ENCODE measurements around the gene FGF14. TPM values are rescaled to one million over a fixed set of nuclear protein-coding genes. Genes with fewer than 3 reads are reported as not detected.

The FGF14 gene
- total RNA-seq, 1 donor from 2014 or later = 2.0 TPM

GRCh38 chr13:101779147-101779546 is 622.7 kb downstream of the FGF14 start:
- H3K27ac ChIP-seq = no peak overlapping the region
- TF ChIP-seq, protein P1, sequence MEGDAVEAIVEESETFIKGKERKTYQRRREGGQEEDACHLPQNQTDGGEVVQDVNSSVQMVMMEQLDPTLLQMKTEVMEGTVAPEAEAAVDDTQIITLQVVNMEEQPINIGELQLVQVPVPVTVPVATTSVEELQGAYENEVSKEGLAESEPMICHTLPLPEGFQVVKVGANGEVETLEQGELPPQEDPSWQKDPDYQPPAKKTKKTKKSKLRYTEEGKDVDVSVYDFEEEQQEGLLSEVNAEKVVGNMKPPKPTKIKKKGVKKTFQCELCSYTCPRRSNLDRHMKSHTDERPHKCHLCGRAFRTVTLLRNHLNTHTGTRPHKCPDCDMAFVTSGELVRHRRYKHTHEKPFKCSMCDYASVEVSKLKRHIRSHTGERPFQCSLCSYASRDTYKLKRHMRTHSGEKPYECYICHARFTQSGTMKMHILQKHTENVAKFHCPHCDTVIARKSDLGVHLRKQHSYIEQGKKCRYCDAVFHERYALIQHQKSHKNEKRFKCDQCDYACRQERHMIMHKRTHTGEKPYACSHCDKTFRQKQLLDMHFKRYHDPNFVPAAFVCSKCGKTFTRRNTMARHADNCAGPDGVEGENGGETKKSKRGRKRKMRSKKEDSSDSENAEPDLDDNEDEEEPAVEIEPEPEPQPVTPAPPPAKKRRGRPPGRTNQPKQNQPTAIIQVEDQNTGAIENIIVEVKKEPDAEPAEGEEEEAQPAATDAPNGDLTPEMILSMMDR (IDR thresholded peaks at IDR 0.05) = no peak
- no peak overlapping the region for H3K4me3 ChIP-seq
- DNase-seq = no peak
- H3K9me3 ChIP-seq = no peaks in the 10 kb centered on the region
- no peaks in the 10 kb centered on the region for H3K36me3 ChIP-seq
- H3K27me3 ChIP-seq = no peaks in the 10 kb centered on the region
- intact Hi-C loops (cut with DNase I) = no loop called here
- ATAC-seq = no peak
- H3K4me1 ChIP-seq = no peaks in the 10 kb centered on the region

DNA sequence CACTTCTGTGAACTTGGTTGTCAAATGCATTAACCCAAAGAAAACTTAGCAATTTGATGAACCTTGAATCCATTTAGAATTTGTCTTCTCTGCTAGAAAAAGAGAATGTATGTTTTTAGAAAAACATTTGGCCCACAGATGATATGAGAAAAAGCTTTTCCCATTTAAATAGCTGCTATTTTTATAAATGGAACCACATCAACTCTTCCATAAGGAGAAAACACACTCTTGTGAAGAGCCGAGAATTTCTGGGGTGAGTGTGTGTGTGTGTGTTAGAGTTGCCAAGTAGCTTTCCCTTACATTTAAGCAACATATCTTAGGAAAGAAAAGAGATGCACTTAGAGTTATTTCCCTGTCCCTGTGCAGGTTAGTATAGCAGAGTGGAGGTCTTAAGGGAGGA is 626.6 kb downstream of the FGF14 start:
- H3K9me3 ChIP-seq = no peaks in the 10 kb centered on the region
- ATAC-seq (no peak), DNase-seq (no peak)
- intact Hi-C loops (cut with DNase I) = no loop called here
- no peak overlapping the region for H3K27ac ChIP-seq
- H3K36me3 ChIP-seq = no peaks in the 10 kb centered on the region
- H3K4me3 ChIP-seq = no peak overlapping the region
- no peaks in the 10 kb centered on the region for H3K4me1 ChIP-seq
- no peaks in the 10 kb centered on the region for H3K27me3 ChIP-seq
- TF ChIP-seq, protein P1 (IDR thresholded peaks at IDR 0.05) = no peak

DNA sequence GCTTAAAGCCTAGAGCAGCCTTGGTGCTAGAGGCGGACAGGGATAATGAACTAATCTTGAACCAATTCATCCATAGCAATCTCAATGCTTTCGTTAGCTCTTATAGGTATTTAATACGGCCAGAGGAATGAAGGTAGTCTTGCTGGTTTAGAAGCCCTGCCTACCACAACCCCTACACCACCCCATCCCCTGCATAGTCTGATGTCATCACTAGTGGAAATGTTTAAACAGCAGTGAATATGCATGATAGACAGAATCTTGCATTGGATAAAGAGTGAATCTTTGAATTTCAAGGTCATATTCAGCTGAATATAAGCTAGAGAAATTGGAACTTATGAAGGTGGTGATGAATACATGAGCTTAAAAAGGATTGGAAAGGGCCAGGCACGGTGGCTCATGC is 627.5 kb downstream of the FGF14 start:
- TF ChIP-seq, protein P1 (IDR thresholded peaks at IDR 0.05) = no peak
- Histone ChIP-seq H3K9me3 (no peaks in the 10 kb centered on the region), H3K4me3 (no peak overlapping the region), H3K36me3 (no peaks in the 10 kb centered on the region), H3K4me1 (no peaks in the 10 kb centered on the region), H3K27ac (no peak overlapping the region), H3K27me3 (no peaks in the 10 kb centered on the region)
- ATAC-seq (no peak), DNase-seq (no peak)
- intact Hi-C loops (cut with DNase I) = no loop called here

DNA sequence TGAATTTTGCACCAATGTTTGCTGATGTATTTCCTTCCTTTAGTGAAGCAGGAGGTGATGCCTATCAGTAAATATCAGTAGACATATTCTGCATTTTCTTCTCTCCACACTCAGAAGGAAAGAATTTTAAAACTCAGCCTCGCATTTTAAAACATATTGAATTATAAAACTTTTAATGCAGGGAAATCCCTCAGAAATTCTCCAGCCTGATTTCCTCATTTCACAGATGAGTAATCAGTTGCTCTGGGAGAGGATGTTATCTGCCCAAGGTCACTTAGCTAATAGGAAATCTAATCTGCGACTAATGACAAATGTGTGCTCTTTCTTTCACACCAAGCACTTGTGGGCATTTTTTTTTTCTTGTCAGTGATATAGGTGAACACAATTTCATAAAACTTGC is 628.8 kb downstream of the FGF14 start:
- Histone ChIP-seq H3K36me3 (no peaks in the 10 kb centered on the region), H3K27me3 (no peaks in the 10 kb centered on the region), H3K9me3 (no peaks in the 10 kb centered on the region), H3K4me1 (no peaks in the 10 kb centered on the region), H3K27ac (no peak overlapping the region), H3K4me3 (no peak overlapping the region)
- TF ChIP-seq, protein P1 (IDR thresholded peaks at IDR 0.05) = no peak
- ATAC-seq (no peak), DNase-seq (no peak)
- intact Hi-C loops (cut with DNase I) = no loop called here

DNA sequence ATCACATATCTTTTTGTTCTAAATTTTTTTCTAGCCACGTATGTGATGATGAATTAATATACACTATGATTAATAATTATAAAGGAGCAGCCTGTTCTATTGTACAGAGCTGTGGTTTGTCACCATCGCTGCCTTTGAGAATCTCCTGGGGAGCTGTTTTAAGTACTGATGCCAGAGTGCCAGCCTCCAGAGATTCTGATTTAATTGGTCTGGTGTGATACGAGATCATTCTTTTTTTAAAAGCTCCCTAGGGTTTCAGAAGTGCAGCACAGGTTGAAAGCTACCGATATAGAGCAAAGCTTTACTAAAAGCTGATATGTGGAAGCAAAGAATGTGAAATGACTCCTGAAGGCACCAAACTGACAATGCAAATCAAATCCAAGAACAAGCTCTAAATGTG is 634.7 kb downstream of the FGF14 start:
- H3K9me3 ChIP-seq = no peaks in the 10 kb centered on the region
- no peaks in the 10 kb centered on the region for H3K27me3 ChIP-seq
- intact Hi-C loops (cut with DNase I) = no loop called here
- TF ChIP-seq, protein P1 (IDR thresholded peaks at IDR 0.05) = no peak
- H3K36me3 ChIP-seq = no peaks in the 10 kb centered on the region
- ATAC-seq (no peak), DNase-seq (no peak)
- no peak overlapping the region for H3K27ac ChIP-seq
- H3K4me3 ChIP-seq = no peak overlapping the region
- no peaks in the 10 kb centered on the region for H3K4me1 ChIP-seq

GRCh38 chr13:101763191-101763590 is 638.7 kb downstream of the FGF14 start:
- Histone ChIP-seq H3K4me3 (no peak overlapping the region), H3K36me3 (no peaks in the 10 kb centered on the region), H3K27me3 (no peaks in the 10 kb centered on the region), H3K27ac (no peak overlapping the region), H3K4me1 (no peaks in the 10 kb centered on the region), H3K9me3 (no peaks in the 10 kb centered on the region)
- DNase-seq (no peak), ATAC-seq (peak; percentile 76)
- TF ChIP-seq, protein P1 (IDR thresholded peaks at IDR 0.05) = no peak
- intact Hi-C loops (cut with DNase I) = no loop called here
